NCI-H82 (cell line): ENCODE measurements around the gene RUBCNL.
"Not testable (repeated sequence)": the region's sequence is repeated elsewhere in the genome, so short reads cannot be mapped to it uniquely, and the experiment has no call there.

Experiments used
- DNase-seq: peaks from one replicate; lab custom pipeline; 2025; lab: John Stamatoyannopoulos, UW

The RUBCNL gene

GRCh38 chr13:46374710-46375109 is 12.3 kb downstream of the RUBCNL start:
- DNase-seq = no peak

- DNase-seq = peak; percentile 15
Measured at GRCh38 chr13:46373623-46374022, 13.4 kb downstream of the RUBCNL start.

GRCh38 chr13:46372938-46373337 is 14.1 kb downstream of the RUBCNL start:
- DNase-seq = not testable (repeated sequence)

GRCh38 chr13:46372071-46372470 is 15.0 kb downstream of the RUBCNL start:
- peak; percentile 73 for DNase-seq

- DNase-seq = peak; percentile 48
Measured at GRCh38 chr13:46369506-46370277, 17.4 kb downstream of the RUBCNL start.

- DNase-seq = no peak
Measured at GRCh38 chr13:46367617-46368327, 19.3 kb downstream of the RUBCNL start.

GRCh38 chr13:46361276-46361934 is 25.6 kb downstream of the RUBCNL start:
- no peak for DNase-seq

- DNase-seq = peak; percentile 51
Measured at GRCh38 chr13:46360604-46361003, 26.4 kb downstream of the RUBCNL start.

- DNase-seq = no peak
Measured at GRCh38 chr13:46359714-46360113, 27.3 kb downstream of the RUBCNL start.

GRCh38 chr13:46355901-46356590 is 31.0 kb downstream of the RUBCNL start:
- no peak for DNase-seq

GRCh38 chr13:46355088-46355468 is 32.0 kb downstream of the RUBCNL start:
- DNase-seq = no peak

- DNase-seq = no peak
Measured at GRCh38 chr13:46354156-46355087, 32.6 kb downstream of the RUBCNL start.

- no peak for DNase-seq
Measured at GRCh38 chr13:46352805-46353204, 34.2 kb downstream of the RUBCNL start.

- DNase-seq = peak; percentile 38
Measured at GRCh38 chr13:46350003-46350402, 37.0 kb downstream of the RUBCNL start.

GRCh38 chr13:46348961-46349360 is 38.1 kb downstream of the RUBCNL start:
- peak; percentile 99 for DNase-seq

- DNase-seq = no peak
Measured at GRCh38 chr13:46347277-46347676, 39.8 kb downstream of the RUBCNL start.

- no peak for DNase-seq
Measured at GRCh38 chr13:46345866-46346265, 41.2 kb downstream of the RUBCNL start.

- DNase-seq = no peak
Measured at GRCh38 chr13:46345398-46345797, 41.7 kb downstream of the RUBCNL start.

- no peak for DNase-seq
Measured at GRCh38 chr13:46343279-46343994, 43.6 kb downstream of the RUBCNL start.

- no peak for DNase-seq
Measured at GRCh38 chr13:46342538-46342937, 44.5 kb downstream of the RUBCNL start.
